HEK293 (cell line): ENCODE measurements around the gene PEX5L.

ENCODE experiments used
- CTCF ChIA-PET: fragments of 350-600 bp; formaldehyde crosslinking; extraction: SDS; loops from one replicate; lab custom pipeline; 2021; ENCODE audit warnings: antibody characterized with exemption; lab: Yijun Ruan, JAX
- POLR2A ChIA-PET: fragments of 300-600 bp; formaldehyde crosslinking; extraction: SDS; loops from one replicate; lab custom pipeline; 2020; ENCODE audit warnings: antibody characterized with exemption, inconsistent platforms; lab: Yijun Ruan, JAX
- H3K27ac ChIP-seq: fragments of 200-500 bp; sonication (Bioruptor generic); 2 replicates; pipeline ENCODE4 v1.5.1; 2014; ENCODE audit warnings: low read depth, low read length, control low read depth, inconsistent platforms; ENCODE audit errors: extremely low read depth
- H3K36me3 ChIP-seq, 2 experiments: fragments of 200-500 bp in 1 of 2; sonication (Bioruptor generic) in 1 of 2; 1 replicate in 1 of 2; 2 replicates in 1 of 2; pipeline ENCODE4 v1.5.1; 2014 to 2017; ENCODE audit warnings: inconsistent platforms in 2 of 2, low read length in 2 of 2; ENCODE audit not compliant: control insufficient read depth in 2 of 2, insufficient read depth in 1 of 2
- H3K4me1 ChIP-seq: fragments of 200-500 bp; sonication (Bioruptor generic); 2 replicates; pipeline ENCODE4 v1.5.1; 2014; ENCODE audit warnings: mild to moderate bottlenecking, low read length, inconsistent platforms; ENCODE audit not compliant: control insufficient read depth, insufficient read depth
- H3K4me3 ChIP-seq: 2 replicates; pipeline ENCODE4 v1.5.1; 2011; ENCODE audit warnings: low read depth, mild to moderate bottlenecking, control low read depth, low read length, moderate library complexity
- H3K9me3 ChIP-seq: fragments of 200-500 bp; sonication (Bioruptor generic); 2 replicates; pipeline ENCODE4 v1.5.1; 2014; ENCODE audit warnings: low read depth, low read length, inconsistent platforms; ENCODE audit not compliant: control insufficient read depth, insufficient read depth
- BCL11B ChIP-seq: fragments of 450-650 bp; formaldehyde crosslinking; IDR thresholded peaks from 2 replicates; pipeline ENCODE4 v1.5.1; 2016; ENCODE audit warnings: low read depth, missing biosample characterization, missing genetic modification characterization
- CTCF ChIP-seq: fragments of 450-650 bp; formaldehyde crosslinking; IDR thresholded peaks from 2 replicates; pipeline ENCODE4 v1.5.1; 2016; ENCODE audit warnings: missing biosample characterization, missing genetic modification characterization
- GLIS1 ChIP-seq: fragments of 450-650 bp; formaldehyde crosslinking; IDR thresholded peaks from 2 replicates; pipeline ENCODE4 v1.5.1; 2016; ENCODE audit warnings: missing biosample characterization, missing genetic modification characterization
- PRDM4 ChIP-seq: fragments of 450-650 bp; formaldehyde crosslinking; IDR thresholded peaks from 2 replicates; pipeline ENCODE4 v1.5.1; 2017; ENCODE audit warnings: missing biosample characterization, missing genetic modification characterization
- PRDM6 ChIP-seq: fragments of 450-650 bp; formaldehyde crosslinking; IDR thresholded peaks from 2 replicates; pipeline ENCODE4 v1.5.1; 2017; ENCODE audit warnings: missing biosample characterization, missing genetic modification characterization
- ZNF169 ChIP-seq: fragments of 450-650 bp; formaldehyde crosslinking; IDR thresholded peaks from 2 replicates; pipeline ENCODE4 v1.5.1; 2016; ENCODE audit warnings: missing biosample characterization, missing genetic modification characterization
- ZNF175 ChIP-seq: fragments of 450-650 bp; formaldehyde crosslinking; IDR thresholded peaks from 2 replicates; pipeline ENCODE4 v1.5.1; 2016; ENCODE audit warnings: missing biosample characterization, missing genetic modification characterization
- ZNF2 ChIP-seq: fragments of 450-650 bp; formaldehyde crosslinking; IDR thresholded peaks from 2 replicates; pipeline ENCODE4 v1.5.1; 2016; ENCODE audit warnings: missing biosample characterization, missing genetic modification characterization
- ZNF473 ChIP-seq: fragments of 450-650 bp; formaldehyde crosslinking; IDR thresholded peaks from 2 replicates; pipeline ENCODE4 v1.5.1; 2017; ENCODE audit warnings: missing biosample characterization, missing genetic modification characterization
- ZNF555 ChIP-seq: fragments of 450-650 bp; formaldehyde crosslinking; conservative IDR thresholded peaks from 2 replicates; pipeline ENCODE4 v1.5.1; 2017; ENCODE audit warnings: missing biosample characterization, mild to moderate bottlenecking, missing genetic modification characterization, inconsistent platforms
- ZNF580 ChIP-seq: fragments of 450-650 bp; formaldehyde crosslinking; IDR thresholded peaks from 2 replicates; pipeline ENCODE4 v1.5.1; 2016; ENCODE audit warnings: missing biosample characterization, missing genetic modification characterization
- ZNF585B ChIP-seq: fragments of 450-650 bp; formaldehyde crosslinking; IDR thresholded peaks from 2 replicates; pipeline ENCODE4 v1.5.1; 2016; ENCODE audit warnings: missing biosample characterization, missing genetic modification characterization
- ZNF654 ChIP-seq: fragments of 450-650 bp; formaldehyde crosslinking; IDR thresholded peaks from 2 replicates; pipeline ENCODE4 v1.5.1; 2016; ENCODE audit warnings: low read depth, missing biosample characterization, missing genetic modification characterization

PEX5L gene

GRCh38 chr3:179769411-179770247 lies 267.1 kb downstream of the PEX5L start:
- Histone ChIP-seq H3K4me1 (no peaks in the 10 kb centered on the region), H3K27ac (no peak overlapping the region), H3K36me3 (peaks cover 0 to 48% of the 10 kb centered on the region in 2 experiments; a peak in 1 of 3 replicates), H3K9me3 (no peaks in the 10 kb centered on the region), H3K4me3 (no peak overlapping the region)
- ChIA-PET POLR2A (no interaction called here), CTCF (interaction anchor here (0.5 to 1.0 kb wide), 7 partner anchors 42 to 1237 kb away, joined by 3 to 6 read pairs (median 3); no protein-coding TSS in a partner anchor)
- TF ChIP-seq GLIS1 (tag by site-specific recombination) (peak; percentile 16; the same call in 1 of the 2 replicates), ZNF580 (tag by site-specific recombination) (peak; percentile 69; the same call in 1 of the 2 replicates), PRDM4 (tag by site-specific recombination) (0 out of 2 replicates have a peak, but pooled peaks have one; percentile 13), ZNF175 (tag by site-specific recombination) (no peak), BCL11B (tag by site-specific recombination) (peak; percentile 77; the same call in 1 of the 2 replicates), PRDM6 (tag by site-specific recombination) (peak; percentile 87)

- Histone ChIP-seq H3K4me1 (no peaks in the 10 kb centered on the region), H3K27ac (no peak overlapping the region), H3K4me3 (no peak overlapping the region), H3K9me3 (no peaks in the 10 kb centered on the region), H3K36me3 (peaks cover 0 to 50% of the 10 kb centered on the region in 2 experiments; a peak in 1 of 3 replicates)
- ChIA-PET POLR2A (no interaction called here), CTCF (interaction anchor here (0.5 to 1.4 kb wide), 12 partner anchors 18 to 194 kb away, joined by 3 to 7 read pairs (median 3); no protein-coding TSS in a partner anchor)
- TF ChIP-seq ZNF169 (no peak), ZNF473 (tag by site-specific recombination) (no peak), CTCF (tag by site-specific recombination) (peak; percentile 32; the same call in 1 of the 2 replicates), ZNF555 (tag by site-specific recombination) (no peak), ZNF654 (tag by site-specific recombination) (peak; percentile 57), ZNF585B (tag by site-specific recombination) (no peak), ZNF2 (tag by site-specific recombination) (0 out of 2 replicates have a peak, but pooled peaks have one; percentile 40)
These were observed 268.7 kb downstream of the PEX5L start for GRCh38 chr3:179768080-179768479.
